B cell (primary cell): Measurements from ENCODE around the gene RIN2. TPM values are rescaled to one million over a fixed set of nuclear protein-coding genes. Genes with fewer than 3 reads are reported as not detected.

Source experiments
- ATAC-seq: fragments of 200-7000 bp; cut with Tn5 transposase; one replicate; pipeline ENCODE4 v1.10.0; 2021; ENCODE audit warnings: low read depth, mild to moderate bottlenecking, moderate number of reproducible peaks, moderate library complexity
- CTCF ChIA-PET: fragments of 350-600 bp; sonication (Branson Sonifier 250); formaldehyde crosslinking; loops from one replicate; lab custom pipeline; 2021; ENCODE audit warnings: antibody characterized with exemption, inconsistent platforms; lab: Charles Lee
- POLR2A ChIA-PET: fragments of 350-600 bp; sonication (Branson Sonifier 250); formaldehyde crosslinking; loops from one replicate; lab custom pipeline; 2021; ENCODE audit warnings: antibody characterized with exemption; lab: Charles Lee
- DNase-seq: peaks from one replicate; pipeline ENCODE4 v3.0.0; 2013
- H2AFZ ChIP-seq: 2 replicates; pipeline ENCODE4 v1.6.1; 2012; ENCODE audit warnings: mild to moderate bottlenecking, low read depth, low read length; ENCODE audit not compliant: insufficient read depth, poor library complexity, severe bottlenecking
- H3K27ac ChIP-seq, 2 donors: 1 replicate in 1 of 2; 2 replicates in 1 of 2; pipeline ENCODE4 v1.5.1; 2012 to 2013; ENCODE audit warnings: low read length in 2 of 2, mild to moderate bottlenecking in 2 of 2, moderate library complexity in 1 of 2
- H3K27me3 ChIP-seq, 4 experiments: fragments of 200-600 bp in 1 of 4; sonication (generic) in 1 of 4; replicated peaks in 1 of 4; 1 replicate in 2 of 4; 2 replicates in 2 of 4; pipeline versions ENCODE4 v1.6.1 to v1.7.0; 2013 to 2016; ENCODE audit warnings: low read length in 3 of 4, mild to moderate bottlenecking in 2 of 4, mixed read lengths in 1 of 4, moderate library complexity in 1 of 4; ENCODE audit not compliant: insufficient read depth in 4 of 4, control insufficient read depth in 3 of 4; ENCODE audit errors: control extremely low read depth in 1 of 4
- H3K36me3 ChIP-seq, 2 experiments: replicated peaks in 1 of 2; 1 replicate in 1 of 2; 2 replicates in 1 of 2; pipeline versions ENCODE4 v1.6.1 to v1.7.1; 2013; ENCODE audit warnings: low read length in 1 of 2; ENCODE audit not compliant: insufficient read depth in 2 of 2, control insufficient read depth in 1 of 2; ENCODE audit errors: control extremely low read depth in 1 of 2, extremely low read depth in 1 of 2
- H3K4me1 ChIP-seq, 2 donors: fragments of 200-600 bp in 1 of 2; sonication (generic) in 1 of 2; 1 replicate in 1 of 2; 2 replicates in 1 of 2; pipeline versions ENCODE4 v1.5.1 to v1.6.1; 2013 to 2017; ENCODE audit warnings: low read length in 2 of 2; ENCODE audit not compliant: control insufficient read depth in 2 of 2, insufficient read depth in 2 of 2
- H3K4me2 ChIP-seq: replicated peaks from 2 replicates; pipeline ENCODE3; 2012; ENCODE audit warnings: mild to moderate bottlenecking, low read depth, low read length; ENCODE audit not compliant: poor library complexity, severe bottlenecking
- H3K4me3 ChIP-seq, 5 experiments: fragments of 200-600 bp in 1 of 5; sonication (generic) in 1 of 5; 1 replicate in 3 of 5; 2 replicates in 2 of 5; pipeline versions ENCODE4 v1.5.1 to v1.7.0; 2011 to 2016; ENCODE audit warnings: low read length in 4 of 5, mild to moderate bottlenecking in 4 of 5, low read depth in 2 of 5, control low read depth in 1 of 5, moderate library complexity in 1 of 5; ENCODE audit not compliant: insufficient read depth in 1 of 5; ENCODE audit errors: control extremely low read depth in 1 of 5, extremely low read depth in 1 of 5
- H3K79me2 ChIP-seq: fragments of 200-600 bp; sonication (generic); one replicate; pipeline ENCODE4 v1.6.0; 2016; ENCODE audit warnings: low read length; ENCODE audit not compliant: control insufficient read depth, insufficient read depth
- H3K9ac ChIP-seq: fragments of 200-600 bp; sonication (generic); 2 replicates; pipeline ENCODE4 v1.6.1; 2017; ENCODE audit warnings: mild to moderate bottlenecking, low read length, moderate library complexity
- H3K9me3 ChIP-seq, 3 donors: one replicate each; pipeline versions ENCODE4 v1.6.1 to v1.7.1; 2013; ENCODE audit warnings: low read length in 2 of 3; ENCODE audit not compliant: control insufficient read depth in 2 of 3, insufficient read depth in 1 of 3; ENCODE audit errors: control extremely low read depth in 1 of 3
- H4K20me1 ChIP-seq: 2 replicates; pipeline ENCODE4 v1.6.0; 2012; ENCODE audit warnings: mild to moderate bottlenecking, low read length; ENCODE audit not compliant: insufficient read depth, control insufficient read depth, poor library complexity, severe bottlenecking
- H3K27ac Mint-ChIP-seq: one replicate; pipeline ENCODE4 v1.8.0; 2021; ENCODE audit warnings: mixed read lengths
- H3K27me3 Mint-ChIP-seq: one replicate; pipeline ENCODE4 v1.8.0; 2021; ENCODE audit warnings: mixed read lengths
- H3K4me1 Mint-ChIP-seq: one replicate; pipeline ENCODE4 v1.8.0; 2021; ENCODE audit warnings: mixed read lengths
- H3K4me3 Mint-ChIP-seq: one replicate; pipeline ENCODE4 v1.8.0; 2021; ENCODE audit warnings: mixed read lengths
- H3K9me3 Mint-ChIP-seq: one replicate; pipeline ENCODE4 v1.8.0; 2022; ENCODE audit warnings: mixed read lengths; ENCODE audit not compliant: insufficient read depth
- EZH2 ChIP-seq: IDR thresholded peaks from 2 replicates; pipeline ENCODE4 v1.6.1; 2012; ENCODE audit warnings: borderline replicate concordance, low read depth, mild to moderate bottlenecking, moderate library complexity, low read length; ENCODE audit not compliant: insufficient read depth, poor library complexity, severe bottlenecking
- WGBS: methylation state at CpG from one replicate; pipeline ENCODE4 v1.1.5; 2013; ENCODE audit warnings: missing lambda C conversion rate; ENCODE audit not compliant: insufficient coverage; 5-methylcytosine and 5-hydroxymethylcytosine counted together
- intact Hi-C: fragments of 100-400 bp; cut with micrococcal nuclease; formaldehyde crosslinking; loops from one replicate; pipeline ENCODE4 v1.10.0; 2022
- polyA minus RNA-seq: library from RNA; depleted of rRNA, polyadenylated mRNA; stranded (reverse); fragments of >200 nt; gene quantifications from 2 replicates; pipeline ENCODE4 v1.2.3, GENCODE V29; 2012
- polyA plus RNA-seq: library from polyadenylated mRNA; depleted of rRNA; stranded (reverse); fragments of >200 nt; gene quantifications from 2 replicates; pipeline ENCODE4 v1.2.3, GENCODE V29; 2012
- total RNA-seq, 2 donors: library from RNA; stranded (reverse); fragments of 120-200 nt in 1 of 2; gene quantifications; 1 replicate in 1 of 2; 2 replicates in 1 of 2; pipeline versions ENCODE4 v1.2.3 to v1.2.4, GENCODE V29; 2013 to 2022
- TF ChIP-seq, protein P1 (sequence below): fragments of 200-600 bp; IDR thresholded peaks from one replicate; pipeline ENCODE4 v1.8.0; 2022; ENCODE audit warnings: antibody characterized with exemption, mild to moderate bottlenecking

RIN2 gene
- total RNA-seq (0.27 and 0.32 TPM in 2 replicates), polyA plus RNA-seq (0.15 and 0.27 TPM in 2 replicates), polyA minus RNA-seq (0.26 and 1.7 TPM in 2 replicates)
- 1.4 TPM for total RNA-seq (2013)

DNA sequence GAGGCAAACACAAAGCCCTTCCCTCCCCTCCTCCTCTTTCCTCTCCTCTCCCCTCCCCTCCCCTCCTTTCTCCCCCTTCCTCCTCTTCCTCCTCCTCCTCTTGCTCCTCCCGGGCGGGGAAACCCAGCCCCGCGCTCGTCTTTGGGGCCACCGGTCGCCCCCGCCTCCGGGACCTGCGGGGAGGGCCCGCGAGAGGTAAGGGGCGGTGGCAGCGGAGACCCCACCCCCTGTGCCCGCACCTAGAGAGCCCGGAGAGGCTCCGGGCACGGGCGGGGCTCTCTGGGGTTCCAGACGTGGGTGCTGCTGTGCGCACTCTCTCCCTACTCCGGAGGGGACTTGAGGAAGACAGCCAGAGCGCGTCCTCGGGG is at the start of gene RIN2:
TSS of gene RIN2 (plus strand) at position 126 of the 368 bp plus-strand sequence. CDS start 131,344 bp downstream, outside the sequence.
- peaks cover 24 to 26% of the 10 kb centered on the region in 2 donors for H3K4me1 ChIP-seq
- peak within 1 kb of the TSS; percentile 16 for H3K27ac Mint-ChIP-seq
- DNase-seq (peak; percentile 48), ATAC-seq (peak; percentile 59)
- no peaks in the 10 kb centered on the region for H3K79me2 ChIP-seq
- peak within 1 kb of the TSS; percentile 99 for H3K4me2 ChIP-seq
- CTCF ChIA-PET = no interaction called here
- peak within 1 kb of the TSS; percentile 67 for H3K9ac ChIP-seq
- TF ChIP-seq, protein P1, sequence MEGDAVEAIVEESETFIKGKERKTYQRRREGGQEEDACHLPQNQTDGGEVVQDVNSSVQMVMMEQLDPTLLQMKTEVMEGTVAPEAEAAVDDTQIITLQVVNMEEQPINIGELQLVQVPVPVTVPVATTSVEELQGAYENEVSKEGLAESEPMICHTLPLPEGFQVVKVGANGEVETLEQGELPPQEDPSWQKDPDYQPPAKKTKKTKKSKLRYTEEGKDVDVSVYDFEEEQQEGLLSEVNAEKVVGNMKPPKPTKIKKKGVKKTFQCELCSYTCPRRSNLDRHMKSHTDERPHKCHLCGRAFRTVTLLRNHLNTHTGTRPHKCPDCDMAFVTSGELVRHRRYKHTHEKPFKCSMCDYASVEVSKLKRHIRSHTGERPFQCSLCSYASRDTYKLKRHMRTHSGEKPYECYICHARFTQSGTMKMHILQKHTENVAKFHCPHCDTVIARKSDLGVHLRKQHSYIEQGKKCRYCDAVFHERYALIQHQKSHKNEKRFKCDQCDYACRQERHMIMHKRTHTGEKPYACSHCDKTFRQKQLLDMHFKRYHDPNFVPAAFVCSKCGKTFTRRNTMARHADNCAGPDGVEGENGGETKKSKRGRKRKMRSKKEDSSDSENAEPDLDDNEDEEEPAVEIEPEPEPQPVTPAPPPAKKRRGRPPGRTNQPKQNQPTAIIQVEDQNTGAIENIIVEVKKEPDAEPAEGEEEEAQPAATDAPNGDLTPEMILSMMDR = no peak
- TF ChIP-seq EZH2 = no peak
- peak within 1 kb of the TSS; percentile 26 to 65 (median 63) for H3K4me3 ChIP-seq
- peaks cover 0 to 34% (median 15%) of the 10 kb centered on the region in 4 experiments for H3K27me3 ChIP-seq
- no peaks in the 10 kb centered on the region for H4K20me1 ChIP-seq
- H3K27ac ChIP-seq = no peak within 1 kb of the TSS
- POLR2A ChIA-PET = interaction anchor here (1.1 kb wide), 1 partner anchor 57 kb away, joined by 4 read pairs; no protein-coding TSS in a partner anchor
- peak within 1 kb of the TSS; percentile 80 for H2AFZ ChIP-seq
- WGBS = under 1% methylated on average over 17 of the region's 25 CpGs
- intact Hi-C loops = loop anchor here (5.0 kb wide), 1 partner anchor 51 kb away; no protein-coding TSS in a partner anchor
- H3K9me3 Mint-ChIP-seq = no peaks in the 10 kb centered on the region
- H3K27me3 Mint-ChIP-seq = peaks cover 46% of the 10 kb centered on the region
- peak within 1 kb of the TSS; percentile 89 for H3K4me3 Mint-ChIP-seq
- H3K9me3 ChIP-seq = peaks cover 0 to 7% (median 0%) of the 10 kb centered on the region in 3 donors
- no peaks in the 10 kb centered on the region for H3K36me3 ChIP-seq
- H3K4me1 Mint-ChIP-seq = peaks cover 19% of the 10 kb centered on the region

DNA sequence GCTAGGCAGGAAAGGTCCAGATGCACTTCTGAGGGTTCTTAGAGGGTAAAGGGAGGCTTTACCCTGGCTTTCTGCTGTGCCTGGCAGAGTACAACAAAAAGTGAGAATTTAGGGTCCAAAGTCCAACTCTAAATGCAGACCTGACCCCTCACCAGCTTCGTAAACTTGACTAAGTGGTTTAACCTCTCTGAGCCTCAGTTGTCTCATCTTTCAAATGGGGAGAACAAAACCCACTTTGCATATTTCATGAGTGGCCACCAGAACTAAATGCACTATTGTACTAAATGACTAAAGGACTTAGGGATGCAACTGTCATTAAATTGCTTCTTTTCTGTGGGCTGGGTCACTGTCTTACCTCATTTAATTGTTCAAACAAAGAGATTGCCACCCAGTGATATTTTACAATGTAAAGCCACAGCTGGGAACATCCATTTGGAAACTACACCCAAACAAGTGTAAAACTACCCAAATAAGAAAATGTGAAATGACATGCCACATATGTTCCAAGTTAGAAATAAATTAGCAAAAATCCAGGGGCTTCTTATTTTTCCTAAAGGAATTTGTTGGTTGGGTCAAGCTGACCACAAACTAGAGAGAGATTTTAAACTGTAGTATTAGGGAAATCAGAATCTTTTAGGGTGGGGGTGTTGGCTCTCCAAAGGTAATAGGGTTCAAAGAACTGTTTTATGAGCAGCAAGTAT is 48.3 kb upstream of the RIN2 start:
- H3K4me3 Mint-ChIP-seq = no peak overlapping the region
- no peaks in the 10 kb centered on the region for H3K27me3 Mint-ChIP-seq
- H4K20me1 ChIP-seq = no peaks in the 10 kb centered on the region
- H3K4me3 ChIP-seq = no peak overlapping the region
- ATAC-seq = no peak
- H3K79me2 ChIP-seq = no peaks in the 10 kb centered on the region
- DNase-seq = no peak
- H3K4me1 Mint-ChIP-seq = peaks cover 5% of the 10 kb centered on the region
- ChIA-PET CTCF (interaction anchor here (1.6 kb wide), 1 partner anchor 17 kb away, joined by 8 read pairs; no protein-coding TSS in a partner anchor), POLR2A (no interaction called here)
- no peak overlapping the region for H3K4me2 ChIP-seq
- no peaks in the 10 kb centered on the region for H3K9me3 Mint-ChIP-seq
- no peaks in the 10 kb centered on the region for H3K9me3 ChIP-seq
- WGBS = 86% methylated on average over 1 of the region's 1 CpG
- H3K4me1 ChIP-seq = peaks cover 29 to 33% of the 10 kb centered on the region in 2 donors
- intact Hi-C loops = loop anchor here (5.0 to 10.0 kb wide), 3 partner anchors 48 to 1745 kb away; partner anchors contain the start of genes CFAP61, CRNKL1, MGME1 and RIN2
- H2AFZ ChIP-seq = no peak overlapping the region
- H3K36me3 ChIP-seq = no peaks in the 10 kb centered on the region
- TF ChIP-seq EZH2 = no peak
- TF ChIP-seq, protein P1 = no peak
- no peak overlapping the region for H3K27ac ChIP-seq
- no peak overlapping the region for H3K27ac Mint-ChIP-seq
- no peak overlapping the region for H3K9ac ChIP-seq
- no peaks in the 10 kb centered on the region for H3K27me3 ChIP-seq
